HEK293 (cell line): ENCODE data around the gene CRMP1.

Experiments
- CTCF ChIA-PET: fragments of 350-600 bp; formaldehyde crosslinking; extraction: SDS; loops from one replicate; lab custom pipeline; 2021; ENCODE audit warnings: antibody characterized with exemption; lab: Yijun Ruan, JAX
- POLR2A ChIA-PET: fragments of 300-600 bp; formaldehyde crosslinking; extraction: SDS; loops from one replicate; lab custom pipeline; 2020; ENCODE audit warnings: antibody characterized with exemption, inconsistent platforms; lab: Yijun Ruan, JAX
- H3K27ac ChIP-seq: fragments of 200-500 bp; sonication (Bioruptor generic); 2 replicates; pipeline ENCODE4 v1.5.1; 2014; ENCODE audit warnings: low read depth, low read length, control low read depth, inconsistent platforms; ENCODE audit errors: extremely low read depth
- H3K36me3 ChIP-seq, 2 experiments: fragments of 200-500 bp in 1 of 2; sonication (Bioruptor generic) in 1 of 2; 1 replicate in 1 of 2; 2 replicates in 1 of 2; pipeline ENCODE4 v1.5.1; 2014 to 2017; ENCODE audit warnings: inconsistent platforms in 2 of 2, low read length in 2 of 2; ENCODE audit not compliant: control insufficient read depth in 2 of 2, insufficient read depth in 1 of 2
- H3K4me1 ChIP-seq: fragments of 200-500 bp; sonication (Bioruptor generic); 2 replicates; pipeline ENCODE4 v1.5.1; 2014; ENCODE audit warnings: mild to moderate bottlenecking, low read length, inconsistent platforms; ENCODE audit not compliant: control insufficient read depth, insufficient read depth
- H3K4me3 ChIP-seq: 2 replicates; pipeline ENCODE4 v1.5.1; 2011; ENCODE audit warnings: low read depth, mild to moderate bottlenecking, control low read depth, low read length, moderate library complexity
- H3K9me3 ChIP-seq: fragments of 200-500 bp; sonication (Bioruptor generic); 2 replicates; pipeline ENCODE4 v1.5.1; 2014; ENCODE audit warnings: low read depth, low read length, inconsistent platforms; ENCODE audit not compliant: control insufficient read depth, insufficient read depth
- EGR2 ChIP-seq: fragments of 450-650 bp; formaldehyde crosslinking; IDR thresholded peaks from 2 replicates; pipeline ENCODE4 v1.5.1; 2016; ENCODE audit warnings: low read depth, missing biosample characterization, missing genetic modification characterization
- PRDM1 ChIP-seq: fragments of 450-650 bp; formaldehyde crosslinking; IDR thresholded peaks from 2 replicates; pipeline ENCODE4; 2016; ENCODE audit warnings: missing biosample characterization, missing genetic modification characterization
- SETDB1 ChIP-seq: IDR thresholded peaks from one replicate; pipeline ENCODE4 v1.6.1; 2017; ENCODE audit warnings: mild to moderate bottlenecking, low read length, moderate library complexity, mixed read lengths; ENCODE audit not compliant: insufficient read length
- TCF7L2 ChIP-seq: IDR thresholded peaks from 2 replicates; pipeline ENCODE4 v1.6.1; 2011; ENCODE audit warnings: low read depth, mild to moderate bottlenecking, inconsistent platforms, low read length, moderate library complexity, borderline replicate concordance
- ZBTB7A ChIP-seq: fragments of 450-650 bp; formaldehyde crosslinking; IDR thresholded peaks from 2 replicates; pipeline ENCODE4 v1.5.1; 2016; ENCODE audit warnings: low read depth, missing biosample characterization, missing genetic modification characterization
- ZNF169 ChIP-seq: fragments of 450-650 bp; formaldehyde crosslinking; IDR thresholded peaks from 2 replicates; pipeline ENCODE4 v1.5.1; 2016; ENCODE audit warnings: missing biosample characterization, missing genetic modification characterization
- ZNF174 ChIP-seq: fragments of 450-650 bp; formaldehyde crosslinking; IDR thresholded peaks from 2 replicates; pipeline ENCODE4 v1.5.0; 2017; ENCODE audit warnings: missing biosample characterization, mild to moderate bottlenecking, missing genetic modification characterization
- ZNF202 ChIP-seq: fragments of 450-650 bp; formaldehyde crosslinking; IDR thresholded peaks from 2 replicates; pipeline ENCODE4 v1.5.1; 2016; ENCODE audit warnings: missing biosample characterization, missing genetic modification characterization, borderline replicate concordance
- ZNF221 ChIP-seq: fragments of 450-650 bp; formaldehyde crosslinking; IDR thresholded peaks from 2 replicates; pipeline ENCODE4 v1.5.1; 2017; ENCODE audit warnings: missing biosample characterization, missing genetic modification characterization, borderline replicate concordance
- ZNF239 ChIP-seq: fragments of 450-650 bp; formaldehyde crosslinking; IDR thresholded peaks from 2 replicates; pipeline ENCODE4 v1.5.1; 2016; ENCODE audit warnings: missing biosample characterization, missing genetic modification characterization
- ZNF302 ChIP-seq: fragments of 450-650 bp; formaldehyde crosslinking; IDR thresholded peaks from 2 replicates; pipeline ENCODE4 v1.5.1; 2016; ENCODE audit warnings: missing biosample characterization, missing genetic modification characterization, low read depth
- ZNF571 ChIP-seq: fragments of 450-650 bp; formaldehyde crosslinking; IDR thresholded peaks from 2 replicates; pipeline ENCODE4 v1.5.0; 2017; ENCODE audit warnings: missing biosample characterization, missing genetic modification characterization
- ZNF596 ChIP-seq: fragments of 450-650 bp; IDR thresholded peaks from 2 replicates; pipeline ENCODE4 v1.5.0; 2018; ENCODE audit warnings: missing biosample characterization, mild to moderate bottlenecking, missing genetic modification characterization, moderate library complexity
- ZNF623 ChIP-seq: fragments of 450-650 bp; formaldehyde crosslinking; IDR thresholded peaks from 2 replicates; pipeline ENCODE4 v1.5.1; 2016; ENCODE audit warnings: missing biosample characterization, missing genetic modification characterization
- ZNF629 ChIP-seq: fragments of 450-650 bp; formaldehyde crosslinking; IDR thresholded peaks from 2 replicates; pipeline ENCODE4 v1.5.1; 2017; ENCODE audit warnings: missing biosample characterization, missing genetic modification characterization
- ZNF777 ChIP-seq: fragments of 450-650 bp; formaldehyde crosslinking; IDR thresholded peaks from 2 replicates; pipeline ENCODE4 v1.5.1; 2017; ENCODE audit warnings: missing biosample characterization, missing genetic modification characterization, borderline replicate concordance
- ZNF837 ChIP-seq: fragments of 450-650 bp; formaldehyde crosslinking; IDR thresholded peaks from 2 replicates; pipeline ENCODE4 v1.5.1; 2016; ENCODE audit warnings: missing biosample characterization, missing genetic modification characterization
- TF ChIP-seq, protein P1 (sequence below): fragments of 450-650 bp; formaldehyde crosslinking; IDR thresholded peaks from 2 replicates; pipeline ENCODE4 v1.5.1; 2016; ENCODE audit warnings: missing biosample characterization, missing genetic modification characterization
- TF ChIP-seq, protein P2 (sequence below): fragments of 450-650 bp; formaldehyde crosslinking; IDR thresholded peaks from 2 replicates; pipeline ENCODE4 v1.5.1; 2016; ENCODE audit warnings: missing biosample characterization, missing genetic modification characterization
- TF ChIP-seq, protein P3 (sequence below): fragments of 450-650 bp; formaldehyde crosslinking; IDR thresholded peaks from 2 replicates; pipeline ENCODE4 v1.5.1; 2016; ENCODE audit warnings: missing biosample characterization, missing genetic modification characterization, low read depth
- TF ChIP-seq, protein P4 (sequence below): fragments of 450-650 bp; IDR thresholded peaks from 2 replicates; pipeline ENCODE4 v1.5.1; 2018; ENCODE audit warnings: missing biosample characterization, mild to moderate bottlenecking, missing genetic modification characterization
- TF ChIP-seq, protein P5 (sequence below): fragments of 450-650 bp; formaldehyde crosslinking; IDR thresholded peaks from 2 replicates; pipeline ENCODE4 v1.5.1; 2017; ENCODE audit warnings: missing biosample characterization, mild to moderate bottlenecking, missing genetic modification characterization, moderate library complexity
- TF ChIP-seq, protein P6 (sequence below): fragments of 450-650 bp; formaldehyde crosslinking; IDR thresholded peaks from 2 replicates; pipeline ENCODE4 v1.5.1; 2017; ENCODE audit warnings: missing biosample characterization, missing genetic modification characterization

The CRMP1 gene

DNA sequence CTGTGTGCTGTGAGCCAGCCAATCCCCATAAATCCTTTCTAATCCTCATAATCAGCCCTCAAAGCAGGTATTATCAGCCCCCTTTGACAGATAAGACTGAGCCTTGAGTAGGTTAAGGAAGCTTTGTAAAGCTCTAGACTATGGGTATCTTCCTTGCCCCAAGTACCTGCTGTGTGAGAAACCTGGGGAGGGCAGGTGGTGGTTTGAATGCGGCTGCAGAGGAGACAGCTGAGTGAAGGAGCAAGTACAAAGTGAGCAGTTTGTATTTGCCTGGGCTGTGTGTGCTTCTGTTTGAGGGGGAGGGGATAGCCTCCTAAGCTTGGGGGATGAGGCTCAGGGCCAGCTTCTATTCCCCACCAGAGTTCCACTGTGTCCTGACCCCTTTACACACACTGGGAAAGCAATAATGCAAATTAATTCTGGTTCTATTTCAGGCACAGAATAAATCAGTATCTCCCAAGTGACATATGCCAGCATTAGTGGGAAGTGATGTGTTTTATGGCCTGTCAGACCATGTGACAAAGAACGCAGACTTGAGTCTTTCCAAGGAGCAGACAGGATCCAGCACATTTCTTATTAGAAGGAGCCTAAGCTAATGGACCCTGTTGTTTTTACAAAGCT, 118.4 kb downstream of the CRMP1 start:
- no peak for TF ChIP-seq ZNF174
- TF ChIP-seq TCF7L2, result no peak
- TF ChIP-seq, protein P1, sequence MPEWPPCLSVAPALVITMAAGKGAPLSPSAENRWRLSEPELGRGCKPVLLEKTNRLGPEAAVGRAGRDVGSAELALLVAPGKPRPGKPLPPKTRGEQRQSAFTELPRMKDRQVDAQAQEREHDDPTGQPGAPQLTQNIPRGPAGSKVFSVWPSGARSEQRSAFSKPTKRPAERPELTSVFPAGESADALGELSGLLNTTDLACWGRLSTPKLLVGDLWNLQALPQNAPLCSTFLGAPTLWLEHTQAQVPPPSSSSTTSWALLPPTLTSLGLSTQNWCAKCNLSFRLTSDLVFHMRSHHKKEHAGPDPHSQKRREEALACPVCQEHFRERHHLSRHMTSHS (tag by site-specific recombination), result no peak
- no peak for TF ChIP-seq ZNF221 (tag by site-specific recombination)
- no peak for TF ChIP-seq ZNF596 (tag by site-specific recombination)
- TF ChIP-seq EGR2 (tag by site-specific recombination), result no peak
- TF ChIP-seq ZNF629 (tag by site-specific recombination), result no peak
- TF ChIP-seq ZBTB7A (tag by site-specific recombination), result no peak
- no peak for TF ChIP-seq ZNF202 (tag by site-specific recombination)
- TF ChIP-seq SETDB1, result no peak
- no peak for TF ChIP-seq ZNF837 (tag by site-specific recombination)
- no peak for TF ChIP-seq ZNF571 (tag by site-specific recombination)
- TF ChIP-seq PRDM1 (tag by site-specific recombination), result no peak
- no peak for TF ChIP-seq ZNF777
- TF ChIP-seq, protein P2, sequence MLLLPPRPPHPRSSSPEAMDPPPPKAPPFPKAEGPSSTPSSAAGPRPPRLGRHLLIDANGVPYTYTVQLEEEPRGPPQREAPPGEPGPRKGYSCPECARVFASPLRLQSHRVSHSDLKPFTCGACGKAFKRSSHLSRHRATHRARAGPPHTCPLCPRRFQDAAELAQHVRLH (tag by site-specific recombination), result no peak
- no peak for TF ChIP-seq ZNF623 (tag by site-specific recombination)
- no peak for TF ChIP-seq ZNF239 (tag by site-specific recombination)
- no peak for TF ChIP-seq ZNF169 (tag by site-specific recombination)
- TF ChIP-seq, protein P3, sequence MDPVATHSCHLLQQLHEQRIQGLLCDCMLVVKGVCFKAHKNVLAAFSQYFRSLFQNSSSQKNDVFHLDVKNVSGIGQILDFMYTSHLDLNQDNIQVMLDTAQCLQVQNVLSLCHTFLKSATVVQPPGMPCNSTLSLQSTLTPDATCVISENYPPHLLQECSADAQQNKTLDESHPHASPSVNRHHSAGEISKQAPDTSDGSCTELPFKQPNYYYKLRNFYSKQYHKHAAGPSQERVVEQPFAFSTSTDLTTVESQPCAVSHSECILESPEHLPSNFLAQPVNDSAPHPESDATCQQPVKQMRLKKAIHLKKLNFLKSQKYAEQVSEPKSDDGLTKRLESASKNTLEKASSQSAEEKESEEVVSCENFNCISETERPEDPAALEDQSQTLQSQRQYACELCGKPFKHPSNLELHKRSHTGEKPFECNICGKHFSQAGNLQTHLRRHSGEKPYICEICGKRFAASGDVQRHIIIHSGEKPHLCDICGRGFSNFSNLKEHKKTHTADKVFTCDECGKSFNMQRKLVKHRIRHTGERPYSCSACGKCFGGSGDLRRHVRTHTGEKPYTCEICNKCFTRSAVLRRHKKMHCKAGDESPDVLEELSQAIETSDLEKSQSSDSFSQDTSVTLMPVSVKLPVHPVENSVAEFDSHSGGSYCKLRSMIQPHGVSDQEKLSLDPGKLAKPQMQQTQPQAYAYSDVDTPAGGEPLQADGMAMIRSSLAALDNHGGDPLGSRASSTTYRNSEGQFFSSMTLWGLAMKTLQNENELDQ (tag by site-specific recombination), result no peak
- H3K4me3 ChIP-seq, result no peak overlapping the region
- no peaks in the 10 kb centered on the region for H3K4me1 ChIP-seq
- no peak overlapping the region for H3K27ac ChIP-seq
- CTCF ChIA-PET, result no interaction called here
- H3K9me3 ChIP-seq, result no peaks in the 10 kb centered on the region
- POLR2A ChIA-PET, result no interaction called here
- peaks cover 0 to 17% of the 10 kb centered on the region in 2 experiments; a peak in 1 of 3 replicates for H3K36me3 ChIP-seq

DNA sequence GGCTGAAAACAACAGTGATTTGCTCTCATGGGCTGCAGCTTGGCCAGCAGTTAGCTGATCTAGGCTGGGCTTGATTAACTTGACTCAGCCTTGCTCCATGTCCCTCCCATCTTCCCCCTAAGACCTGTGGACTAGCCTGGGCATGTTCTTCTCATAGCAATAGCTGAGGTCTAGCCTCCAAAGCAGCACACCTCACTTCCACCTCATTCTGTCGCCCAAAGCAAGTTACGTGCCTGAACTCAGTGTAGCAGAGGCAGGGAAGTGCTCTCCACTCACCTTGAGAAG, 119.7 kb downstream of the CRMP1 start:
- TF ChIP-seq, protein P4, sequence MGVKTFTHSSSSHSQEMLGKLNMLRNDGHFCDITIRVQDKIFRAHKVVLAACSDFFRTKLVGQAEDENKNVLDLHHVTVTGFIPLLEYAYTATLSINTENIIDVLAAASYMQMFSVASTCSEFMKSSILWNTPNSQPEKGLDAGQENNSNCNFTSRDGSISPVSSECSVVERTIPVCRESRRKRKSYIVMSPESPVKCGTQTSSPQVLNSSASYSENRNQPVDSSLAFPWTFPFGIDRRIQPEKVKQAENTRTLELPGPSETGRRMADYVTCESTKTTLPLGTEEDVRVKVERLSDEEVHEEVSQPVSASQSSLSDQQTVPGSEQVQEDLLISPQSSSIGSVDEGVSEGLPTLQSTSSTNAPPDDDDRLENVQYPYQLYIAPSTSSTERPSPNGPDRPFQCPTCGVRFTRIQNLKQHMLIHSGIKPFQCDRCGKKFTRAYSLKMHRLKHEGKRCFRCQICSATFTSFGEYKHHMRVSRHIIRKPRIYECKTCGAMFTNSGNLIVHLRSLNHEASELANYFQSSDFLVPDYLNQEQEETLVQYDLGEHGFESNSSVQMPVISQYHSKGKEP, result no peak
- TF ChIP-seq, protein P5, sequence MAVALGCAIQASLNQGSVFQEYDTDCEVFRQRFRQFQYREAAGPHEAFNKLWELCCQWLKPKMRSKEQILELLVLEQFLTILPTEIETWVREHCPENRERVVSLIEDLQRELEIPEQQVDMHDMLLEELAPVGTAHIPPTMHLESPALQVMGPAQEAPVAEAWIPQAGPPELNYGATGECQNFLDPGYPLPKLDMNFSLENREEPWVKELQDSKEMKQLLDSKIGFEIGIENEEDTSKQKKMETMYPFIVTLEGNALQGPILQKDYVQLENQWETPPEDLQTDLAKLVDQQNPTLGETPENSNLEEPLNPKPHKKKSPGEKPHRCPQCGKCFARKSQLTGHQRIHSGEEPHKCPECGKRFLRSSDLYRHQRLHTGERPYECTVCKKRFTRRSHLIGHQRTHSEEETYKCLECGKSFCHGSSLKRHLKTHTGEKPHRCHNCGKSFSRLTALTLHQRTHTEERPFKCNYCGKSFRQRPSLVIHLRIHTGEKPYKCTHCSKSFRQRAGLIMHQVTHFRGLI, result peak; percentile 33; the same call in 1 of the 2 replicates
- TF ChIP-seq, protein P6, sequence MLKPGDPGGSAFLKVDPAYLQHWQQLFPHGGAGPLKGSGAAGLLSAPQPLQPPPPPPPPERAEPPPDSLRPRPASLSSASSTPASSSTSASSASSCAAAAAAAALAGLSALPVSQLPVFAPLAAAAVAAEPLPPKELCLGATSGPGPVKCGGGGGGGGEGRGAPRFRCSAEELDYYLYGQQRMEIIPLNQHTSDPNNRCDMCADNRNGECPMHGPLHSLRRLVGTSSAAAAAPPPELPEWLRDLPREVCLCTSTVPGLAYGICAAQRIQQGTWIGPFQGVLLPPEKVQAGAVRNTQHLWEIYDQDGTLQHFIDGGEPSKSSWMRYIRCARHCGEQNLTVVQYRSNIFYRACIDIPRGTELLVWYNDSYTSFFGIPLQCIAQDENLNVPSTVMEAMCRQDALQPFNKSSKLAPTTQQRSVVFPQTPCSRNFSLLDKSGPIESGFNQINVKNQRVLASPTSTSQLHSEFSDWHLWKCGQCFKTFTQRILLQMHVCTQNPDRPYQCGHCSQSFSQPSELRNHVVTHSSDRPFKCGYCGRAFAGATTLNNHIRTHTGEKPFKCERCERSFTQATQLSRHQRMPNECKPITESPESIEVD (tag by site-specific recombination), result no peak
- TF ChIP-seq ZNF302 (tag by site-specific recombination), result no peak
- no peak overlapping the region for H3K27ac ChIP-seq
- H3K4me3 ChIP-seq, result no peak overlapping the region
- H3K36me3 ChIP-seq, result peaks cover 0 to 27% of the 10 kb centered on the region in 2 experiments; a peak in 1 of 3 replicates
- POLR2A ChIA-PET, result interaction anchor here (0.6 kb wide), 1 partner anchor 50 kb away, joined by 3 read pairs; no protein-coding TSS in a partner anchor
- no peaks in the 10 kb centered on the region for H3K4me1 ChIP-seq
- CTCF ChIA-PET, result no interaction called here
- H3K9me3 ChIP-seq, result no peaks in the 10 kb centered on the region
